H1 (cell line): ENCODE results near the gene DENND4A. TPM values are rescaled to one million over a fixed set of nuclear protein-coding genes. Genes with fewer than 3 reads are reported as not detected.

Source experiments
- CTCF ChIA-PET: fragments of 300-600 bp; sonication (Branson Sonifier 250); formaldehyde crosslinking; loops from one replicate; lab custom pipeline; 2021; ENCODE audit not compliant: partially characterized antibody; lab: Charles Lee
- POLR2A ChIA-PET: fragments of 300-600 bp; sonication (Branson Sonifier 250); formaldehyde crosslinking; loops from one replicate; lab custom pipeline; 2021; ENCODE audit warnings: inconsistent platforms; ENCODE audit not compliant: partially characterized antibody; lab: Charles Lee
- DNase-seq, 2 experiments: peaks; one replicate each; pipeline versions ENCODE4 v3.0.0 to v3.0.0-alpha.2; 2010 to 2022; ENCODE audit warnings: low spot score in 2 of 2, low read depth in 1 of 2, mixed read lengths in 1 of 2
- FAIRE-seq: peaks from 2 replicates; lab custom pipeline; 2011; peaks lifted over from hg19 to GRCh38; lab: Jason Lieb, UNC
- H2AFZ ChIP-seq: 2 replicates; pipeline ENCODE4 v1.8.1; 2012; ENCODE audit warnings: low read length, inconsistent platforms
- H2AK5ac ChIP-seq: 2 replicates; pipeline ENCODE4 v1.6.1; 2013; ENCODE audit warnings: low read depth, low read length
- H2BK120ac ChIP-seq: replicated peaks from 2 replicates; pipeline ENCODE3; 2013; ENCODE audit warnings: low read depth, low read length, inconsistent platforms
- H2BK12ac ChIP-seq: 2 replicates; pipeline ENCODE4 v1.6.1; 2013; ENCODE audit warnings: low read depth, low read length
- H2BK15ac ChIP-seq: 2 replicates; pipeline ENCODE4 v1.6.1; 2013; ENCODE audit warnings: low read length
- H2BK20ac ChIP-seq: 2 replicates; pipeline ENCODE4 v1.6.1; 2013; ENCODE audit warnings: low read length
- H2BK5ac ChIP-seq: 2 replicates; pipeline ENCODE4 v1.6.1; 2013; ENCODE audit warnings: low read depth, low read length
- H3K14ac ChIP-seq: 2 replicates; pipeline ENCODE4 v1.6.1; 2013; ENCODE audit warnings: inconsistent platforms; ENCODE audit not compliant: insufficient read length
- H3K18ac ChIP-seq: 2 replicates; pipeline ENCODE4 v1.6.1; 2013; ENCODE audit warnings: low read length; ENCODE audit errors: extremely low read depth
- H3K23ac ChIP-seq: 2 replicates; pipeline ENCODE4 v1.6.1; 2013; ENCODE audit warnings: inconsistent platforms; ENCODE audit not compliant: insufficient read length
- H3K23me2 ChIP-seq: 2 replicates; pipeline ENCODE4 v1.6.1; 2013; ENCODE audit warnings: low read depth, low read length
- H3K27ac ChIP-seq: 2 replicates; pipeline ENCODE4 v1.6.1; 2011; ENCODE audit warnings: low read depth, low read length, inconsistent platforms
- H3K27me3 ChIP-seq, 4 experiments: replicated peaks in 1 of 4; 1 replicate in 1 of 4; 2 replicates in 3 of 4; pipeline versions ENCODE4 v1.6.1 to v1.8.1; 2011 to 2013; ENCODE audit warnings: low read length in 3 of 4, mild to moderate bottlenecking in 3 of 4, inconsistent platforms in 2 of 4, mixed read lengths in 2 of 4, moderate library complexity in 1 of 4; ENCODE audit not compliant: control insufficient read depth in 3 of 4, insufficient read depth in 3 of 4; ENCODE audit errors: extremely low read depth in 1 of 4
- H3K36me3 ChIP-seq, 4 experiments: 2 replicates each; pipeline versions ENCODE4 v1.6.1 to v1.8.1; 2011 to 2013; ENCODE audit warnings: mild to moderate bottlenecking in 4 of 4, low read length in 3 of 4, moderate library complexity in 2 of 4, control low read depth in 1 of 4, inconsistent platforms in 1 of 4; ENCODE audit not compliant: insufficient read depth in 4 of 4, control insufficient read depth in 2 of 4
- H3K4ac ChIP-seq: replicated peaks from 2 replicates; pipeline ENCODE3; 2013; ENCODE audit warnings: low read length, low read depth, mixed read lengths, inconsistent platforms; ENCODE audit not compliant: insufficient read length
- H3K4me1 ChIP-seq, 4 experiments: replicated peaks in 1 of 4; 1 replicate in 1 of 4; 2 replicates in 3 of 4; pipeline versions ENCODE4 v1.6.1 to v1.8.1; 2011 to 2013; ENCODE audit warnings: low read length in 3 of 4, inconsistent platforms in 2 of 4, mixed read lengths in 1 of 4; ENCODE audit not compliant: insufficient read depth in 4 of 4, control insufficient read depth in 3 of 4
- H3K4me2 ChIP-seq, 2 experiments: 2 replicates each; pipeline versions ENCODE4 v1.6.1 to v1.8.1; 2011 to 2013; ENCODE audit warnings: low read depth in 2 of 2, low read length in 2 of 2, control low read depth in 1 of 2, inconsistent platforms in 1 of 2, mild to moderate bottlenecking in 1 of 2; ENCODE audit not compliant: insufficient read depth in 1 of 2
- H3K4me3 ChIP-seq, 4 experiments: fragments of 200-600, 300-600 bp in 1 of 4; sonication (generic), shearing (Covaris generic), sonication (Bioruptor Twin) in 1 of 4; 2 replicates each; pipeline versions ENCODE4 v1.5.1 to v1.8.1; 2011 to 2016; ENCODE audit warnings: low read length in 4 of 4, low read depth in 3 of 4, control low read depth in 2 of 4, inconsistent platforms in 2 of 4, mild to moderate bottlenecking in 2 of 4, mixed read lengths in 1 of 4, moderate library complexity in 1 of 4; ENCODE audit not compliant: insufficient read depth in 2 of 4; ENCODE audit errors: extremely low read depth in 1 of 4
- H3K56ac ChIP-seq: replicated peaks from 2 replicates; pipeline ENCODE3; 2013; ENCODE audit warnings: low read depth, mild to moderate bottlenecking, mixed read lengths, low read length, inconsistent platforms; ENCODE audit not compliant: insufficient read length
- H3K79me1 ChIP-seq: 2 replicates; pipeline ENCODE4 v1.6.1; 2013; ENCODE audit warnings: low read depth, low read length, control low read depth
- H3K79me2 ChIP-seq, 2 experiments: 2 replicates each; pipeline versions ENCODE4 v1.6.1 to v1.8.1; 2012 to 2013; ENCODE audit warnings: low read length in 2 of 2, mild to moderate bottlenecking in 2 of 2, inconsistent platforms in 1 of 2; ENCODE audit not compliant: insufficient read depth in 2 of 2, control insufficient read depth in 1 of 2
- H3K9ac ChIP-seq, 4 experiments: replicated peaks in 1 of 4; 1 replicate in 1 of 4; 2 replicates in 3 of 4; pipeline versions ENCODE4 v1.6.1 to v1.8.1; 2011 to 2013; ENCODE audit warnings: low read depth in 3 of 4, low read length in 3 of 4, control low read depth in 2 of 4, mild to moderate bottlenecking in 2 of 4, moderate library complexity in 2 of 4, inconsistent platforms in 1 of 4; ENCODE audit errors: extremely low read depth in 1 of 4
- H3K9me3 ChIP-seq, 2 experiments: 2 replicates each; pipeline versions ENCODE4 v1.6.1 to v1.8.1; 2012 to 2013; ENCODE audit warnings: mild to moderate bottlenecking in 2 of 2, moderate library complexity in 2 of 2, control low read depth in 1 of 2, inconsistent platforms in 1 of 2, low read depth in 1 of 2, low read length in 1 of 2, mixed read lengths in 1 of 2; ENCODE audit not compliant: insufficient read depth in 2 of 2
- H4K20me1 ChIP-seq, 2 experiments: replicated peaks in 1 of 2; 2 replicates each; pipeline versions ENCODE3 to v1.8.1; 2011 to 2013; ENCODE audit warnings: inconsistent platforms in 2 of 2, low read length in 2 of 2, mild to moderate bottlenecking in 1 of 2; ENCODE audit not compliant: insufficient read depth in 2 of 2, control insufficient read depth in 1 of 2
- H4K5ac ChIP-seq: 2 replicates; pipeline ENCODE4 v1.6.1; 2013; ENCODE audit warnings: low read length, low read depth, mixed read lengths, inconsistent platforms; ENCODE audit not compliant: insufficient read length
- H4K8ac ChIP-seq: 2 replicates; pipeline ENCODE4 v1.8.0; 2013; ENCODE audit warnings: mild to moderate bottlenecking, moderate library complexity, low read length, inconsistent platforms; ENCODE audit not compliant: insufficient read depth; ENCODE audit errors: extremely low read depth
- H4K91ac ChIP-seq: replicated peaks from 2 replicates; pipeline ENCODE3; 2013; ENCODE audit warnings: low read length, mixed read lengths, inconsistent platforms; ENCODE audit not compliant: insufficient read length
- CBX8 ChIP-seq: fragments of 300-800, 300-1000 bp; sonication (generic); IDR thresholded peaks from 2 replicates; pipeline ENCODE4 v1.7.1; 2016; ENCODE audit warnings: low read depth, low read length, borderline replicate concordance
- CHD1 ChIP-seq: IDR thresholded peaks from 2 replicates; pipeline ENCODE4 v1.6.1; 2012; ENCODE audit warnings: low read depth, low read length, improper control_type of control experiment
- CHD2 ChIP-seq: IDR thresholded peaks from 2 replicates; pipeline ENCODE4 v1.6.1; 2012; ENCODE audit warnings: low read length, improper control_type of control experiment
- EP300 ChIP-seq, 2 experiments: IDR thresholded peaks; 1 replicate in 1 of 2; 2 replicates in 1 of 2; pipeline ENCODE4 v1.6.1; 2011 to 2012; ENCODE audit warnings: low read depth in 2 of 2, low read length in 2 of 2, mild to moderate bottlenecking in 2 of 2, borderline replicate concordance in 1 of 2, inconsistent platforms in 1 of 2, moderate library complexity in 1 of 2
- EZH2 ChIP-seq: fragments of 200-600 bp; sonication (generic); IDR thresholded peaks from 2 replicates; pipeline ENCODE4 v1.7.1; 2012; ENCODE audit warnings: low read depth, mild to moderate bottlenecking, moderate library complexity, low read length, inconsistent platforms; ENCODE audit not compliant: severe bottlenecking
- GABPA ChIP-seq: IDR thresholded peaks from 2 replicates; pipeline ENCODE4 v1.6.1; 2011; ENCODE audit warnings: mild to moderate bottlenecking, low read length, moderate library complexity, borderline replicate concordance; ENCODE audit not compliant: insufficient read depth
- JUND ChIP-seq: IDR thresholded peaks from 2 replicates; pipeline ENCODE4 v1.6.1; 2011; ENCODE audit warnings: mild to moderate bottlenecking, improper control_type of control experiment, low read length
- KDM1A ChIP-seq: fragments of 200-600, 300-600 bp; sonication (generic); IDR thresholded peaks from 2 replicates; pipeline ENCODE4 v1.7.1; 2016; ENCODE audit warnings: mild to moderate bottlenecking, low read length, borderline replicate concordance
- NRF1 ChIP-seq: IDR thresholded peaks from 2 replicates; pipeline ENCODE4 v1.6.1; 2011; ENCODE audit warnings: mild to moderate bottlenecking, low read depth, low read length, improper control_type of control experiment
- POLR2AphosphoS5 ChIP-seq: IDR thresholded peaks from 2 replicates; pipeline ENCODE4 v1.6.1; 2011; ENCODE audit warnings: low read depth, low read length
- RFX5 ChIP-seq: IDR thresholded peaks from 2 replicates; pipeline ENCODE4 v1.6.1; 2011; ENCODE audit warnings: low read depth, low read length, improper control_type of control experiment, borderline replicate concordance
- SIX5 ChIP-seq: IDR thresholded peaks from 2 replicates; pipeline ENCODE4 v1.6.1; 2011; ENCODE audit warnings: mild to moderate bottlenecking, low read depth, low read length
- TEAD4 ChIP-seq: IDR thresholded peaks from 2 replicates; pipeline ENCODE4 v1.6.1; 2012; ENCODE audit warnings: low read depth, low read length, inconsistent platforms, mixed read lengths
- USF2 ChIP-seq: IDR thresholded peaks from 2 replicates; pipeline ENCODE4 v1.6.1; 2011; ENCODE audit warnings: low read length, improper control_type of control experiment
- WGBS, 2 experiments: shearing (Covaris generic) in 1 of 2; methylation state at CpG; one replicate each; pipeline versions ENCODE4 v1.1.6 to v1.1.7; 2013 to 2015; ENCODE audit warnings: low lambda C conversion rate in 2 of 2, mixed read lengths in 2 of 2, inconsistent platforms in 1 of 2, low coverage in 1 of 2, missing lambda C conversion rate in 1 of 2; ENCODE audit not compliant: insufficient replicate concordance in 2 of 2, insufficient coverage in 1 of 2, insufficient read length in 1 of 2; ENCODE audit errors: extremely low coverage in 1 of 2, missing lambda C conversion rate in 1 of 2; 5-methylcytosine and 5-hydroxymethylcytosine counted together
- polyA plus RNA-seq, 7 experiments: library from polyadenylated mRNA; depleted of rRNA in 3 of 7; stranded (reverse) in 5 of 7; unstranded in 2 of 7; fragments of >200 nt in 5 of 7; fragments of 200-250 nt in 2 of 7; gene quantifications; 1 replicate in 5 of 7; 2 replicates in 1 of 7; 4 replicates in 1 of 7; pipeline versions ENCODE4 v1.2.1 to v1.2.3, GENCODE V29; 2011 to 2013; ENCODE audit warnings: missing spikeins in 2 of 7, mixed read lengths in 2 of 7
- total RNA-seq: library from RNA; stranded (reverse); fragmentation: NEBNext Ultra II Directional; extraction: Animal tissue kit (Norgen Biotek cat#: 25700); gene quantifications from 2 replicates; pipeline ENCODE4 v1.2.1, GENCODE V29; 2021

DENND4A gene
- total and polyA plus RNA-seq, 2 of the 8 experiments (the other 6 are each of a cell fraction or from before 2014, with no cell fraction given): 1.3 to 4.7 TPM

- H4K91ac ChIP-seq: no peak overlapping the region
- H2BK20ac ChIP-seq: no peak overlapping the region
- no peak overlapping the region for H2AFZ ChIP-seq
- no peak overlapping the region for H3K23ac ChIP-seq
- no peak overlapping the region for H3K4me3 ChIP-seq
- H2BK5ac ChIP-seq: no peak overlapping the region
- no peak overlapping the region for H2BK12ac ChIP-seq
- no peak overlapping the region for H2AK5ac ChIP-seq
- WGBS, 2 experiments: 78% methylated on average over 1 of the region's 1 CpG; no CpG with 5 or more reads in 1 of the 2 experiments
- ChIA-PET POLR2A (no interaction called here), CTCF (no interaction called here)
- no peak overlapping the region for H2BK15ac ChIP-seq
- H3K79me1 ChIP-seq: no peaks in the 10 kb centered on the region
- H3K4ac ChIP-seq: no peak overlapping the region
- no peaks in the 10 kb centered on the region for H3K27me3 ChIP-seq
- H3K4me1 ChIP-seq: no peaks in the 10 kb centered on the region
- H3K14ac ChIP-seq: no peak overlapping the region
- no peaks in the 10 kb centered on the region for H3K36me3 ChIP-seq
- H3K4me2 ChIP-seq: no peak overlapping the region
- H3K18ac ChIP-seq: no peak overlapping the region
- no peak overlapping the region for H3K27ac ChIP-seq
- FAIRE-seq (no peak), DNase-seq (no peak)
- no peak overlapping the region for H3K9ac ChIP-seq
- no peak overlapping the region for H4K5ac ChIP-seq
- H3K56ac ChIP-seq: no peak overlapping the region
- H3K79me2 ChIP-seq: no peaks in the 10 kb centered on the region
- H4K20me1 ChIP-seq: no peaks in the 10 kb centered on the region
- no peak overlapping the region for H2BK120ac ChIP-seq
- H4K8ac ChIP-seq: no peak overlapping the region
- no peaks in the 10 kb centered on the region for H3K9me3 ChIP-seq
- H3K23me2 ChIP-seq: no peaks in the 10 kb centered on the region
- TF ChIP-seq CBX8 (no peak), USF2 (no peak), CHD1 (no peak), GABPA (no peak), CHD2 (no peak), NRF1 (no peak), JUND (no peak), SIX5 (no peak), POLR2AphosphoS5 (no peak), EZH2 (no peak), TEAD4 (no peak), EP300 (IDR thresholded peaks at IDR 0.05; ENCODE audit: borderline replicate concordance in 1 of 2, low read depth in 2 of 2, low read length in 2 of 2) (no peak), KDM1A (no peak), RFX5 (no peak)
Measured at GRCh38 chr15:65690173-65690572, 101.9 kb downstream of the DENND4A start.
